Medulla oblongata (tissue), 1 donor: ENCODE results near the gene SCN4A.
A peak's percentile ranks its signal among the peaks of the same experiment; 100 is the strongest.
"Not testable (repeated sequence)": the region's sequence is repeated elsewhere in the genome, so short reads cannot be mapped to it uniquely, and the experiment has no call there.

Source experiments
- DNase-seq: peaks from one replicate; pipeline ENCODE4 v3.0.0-alpha.2; 2015; ENCODE audit errors: extremely low spot score

The SCN4A gene

DNA sequence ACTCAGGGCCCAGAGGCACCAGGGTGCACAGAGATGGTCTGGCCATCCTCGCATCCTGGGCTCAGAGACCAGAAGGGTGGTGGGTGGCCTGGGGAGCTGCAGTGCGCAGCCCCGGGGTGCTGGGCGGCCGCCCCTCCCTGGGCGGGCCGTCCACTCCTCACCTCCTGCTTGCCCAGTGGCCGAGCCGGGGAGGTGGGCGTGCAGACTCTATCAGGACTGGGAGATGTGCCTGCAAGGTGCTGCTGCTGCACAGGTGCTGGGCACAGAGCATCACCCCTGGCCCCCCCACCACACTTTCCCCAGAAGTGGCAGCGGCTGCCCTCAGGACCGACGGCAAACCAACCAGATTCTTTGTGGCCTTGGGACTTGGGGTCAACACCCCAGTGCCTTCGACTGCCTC, at the start of gene SCN4A:
Gene SCN4A (minus strand): TSS at position 123 of the 400 bp plus-strand sequence. CDS start 77 bp downstream, at position 46.
- DNase-seq: no peak

DNA sequence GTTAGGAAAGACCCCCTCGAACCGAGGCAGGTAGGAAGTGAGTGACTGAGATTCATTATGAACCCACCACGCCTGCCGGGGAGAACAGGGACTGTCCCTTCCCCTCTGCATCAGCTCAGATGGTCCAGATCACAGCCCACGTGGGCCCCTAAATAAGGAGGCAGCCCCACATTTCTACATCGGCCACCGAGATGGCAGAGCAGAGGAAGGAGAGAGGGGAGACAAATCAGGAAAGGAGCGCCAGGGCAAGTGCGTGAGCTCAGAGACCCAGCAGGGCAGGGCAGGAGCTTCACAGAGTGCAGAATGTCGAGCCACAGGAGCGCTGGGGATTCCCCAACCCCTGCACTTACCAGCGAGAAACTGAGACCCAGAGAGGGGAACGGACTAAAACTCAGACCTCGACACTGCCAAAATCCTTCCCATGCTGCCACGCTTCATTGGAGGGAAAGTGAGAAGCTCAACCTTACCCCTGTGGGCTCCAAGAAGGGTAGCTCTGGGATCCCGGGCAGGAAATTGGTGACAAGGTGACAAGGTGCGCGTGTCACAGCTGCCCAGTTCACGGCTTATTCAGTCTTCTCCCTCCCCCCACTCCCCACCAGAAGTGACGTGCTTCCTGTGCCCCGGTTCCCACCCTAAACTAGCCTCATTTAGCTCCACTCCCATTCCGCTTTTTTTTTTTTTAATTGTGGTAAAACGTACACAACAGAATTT, 47.5 kb upstream of the SCN4A start, which contains the start of gene ICAM2:
Gene ICAM2 (minus strand): TSS at position 578 of the 711 bp plus-strand sequence. CDS start 13,942 bp downstream, outside the sequence.
- DNase-seq: peak; percentile 44

DNA sequence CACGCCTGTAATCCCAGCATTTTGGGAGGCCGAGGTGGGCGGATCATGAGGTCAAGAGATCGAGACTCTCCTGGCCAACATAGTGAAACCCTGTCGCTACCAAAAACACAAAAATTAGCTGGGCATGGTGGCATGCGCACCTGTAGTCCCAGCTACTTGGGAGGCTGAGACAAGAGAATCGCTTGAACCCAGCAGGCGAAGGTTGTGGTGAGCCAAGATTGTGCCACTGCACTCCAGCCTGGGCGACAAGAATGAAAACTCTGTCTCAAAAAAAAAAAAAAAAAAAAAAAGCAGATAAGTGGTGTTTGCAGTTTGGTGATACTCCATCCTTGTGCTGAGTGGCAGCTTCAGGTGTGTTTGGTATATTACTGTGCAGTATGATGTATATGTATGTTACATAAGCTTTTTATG, 46.8 kb upstream of the SCN4A start:
- DNase-seq: not testable (repeated sequence)

DNA sequence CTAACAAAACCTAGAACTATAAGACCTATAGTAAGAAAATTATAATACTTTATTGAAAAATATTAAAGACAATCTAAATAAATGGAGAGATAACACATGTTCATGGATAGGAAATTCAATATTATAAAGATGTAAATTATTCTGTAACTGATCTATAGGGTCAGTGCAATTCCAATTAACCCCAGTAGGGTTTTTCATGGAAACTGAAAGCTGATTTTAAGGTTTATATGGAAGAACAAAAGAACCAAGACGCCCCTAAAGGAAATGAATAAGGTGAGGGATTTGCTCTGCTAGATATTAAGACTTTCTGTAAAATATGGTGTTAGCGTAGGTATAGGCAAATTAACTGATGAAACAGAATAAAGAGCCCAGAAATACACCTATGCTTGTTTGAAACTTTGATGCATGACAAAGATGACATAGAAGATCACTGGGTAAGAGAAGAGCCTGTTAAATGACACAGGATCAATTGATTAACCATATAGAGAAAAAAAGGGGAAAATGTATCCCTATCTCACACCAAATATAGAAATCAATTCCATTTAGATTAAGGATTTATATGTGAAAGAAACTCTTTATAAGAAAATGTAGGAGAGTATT, 44.8 kb upstream of the SCN4A start:
- no peak for DNase-seq

DNA sequence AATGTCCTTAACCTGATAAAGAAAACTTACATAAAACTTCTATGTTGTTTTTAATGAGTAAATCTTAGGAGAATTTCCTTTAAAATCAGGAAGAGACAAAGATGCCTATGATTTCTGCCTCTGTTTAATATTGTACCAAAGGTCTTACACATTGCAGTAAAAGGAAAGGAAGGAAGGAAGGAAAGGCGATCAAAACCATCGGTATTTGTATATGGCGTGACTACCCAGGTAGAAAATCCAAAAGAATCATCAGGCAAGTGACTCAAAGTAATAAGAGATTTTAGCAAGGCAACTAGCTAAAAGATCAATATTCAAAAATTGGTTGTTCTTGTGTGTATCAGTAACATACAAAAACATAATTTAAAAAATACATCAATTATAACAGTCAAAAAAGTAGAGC, 44.3 kb upstream of the SCN4A start:
- no peak for DNase-seq

DNA sequence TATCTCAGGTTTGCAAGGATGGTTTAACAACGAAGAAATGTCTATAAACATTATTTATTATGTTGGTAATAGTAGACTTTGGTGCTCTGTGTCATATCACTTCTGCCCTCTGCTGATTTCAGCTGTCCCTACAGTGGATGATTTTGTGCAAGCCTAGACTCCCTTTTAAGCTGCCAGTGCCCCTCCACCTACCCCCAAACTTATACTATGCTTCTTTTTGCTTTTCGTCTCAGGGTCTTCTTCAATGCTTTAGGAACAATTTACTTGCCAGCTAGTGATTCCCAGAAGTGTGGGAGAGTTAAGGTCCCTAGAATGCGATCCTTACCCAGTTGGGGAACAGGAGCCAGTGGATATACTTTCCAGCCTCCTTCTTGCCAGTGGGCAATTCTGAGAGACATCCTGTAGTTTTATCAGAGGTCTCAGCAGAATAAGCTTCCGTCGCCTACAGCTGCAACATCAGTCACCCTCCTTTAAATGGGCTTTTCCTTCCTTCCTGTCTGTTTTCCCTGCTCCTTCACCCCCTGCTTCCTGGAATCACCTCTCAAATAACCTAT, 43.6 kb upstream of the SCN4A start:
- no peak for DNase-seq

DNA sequence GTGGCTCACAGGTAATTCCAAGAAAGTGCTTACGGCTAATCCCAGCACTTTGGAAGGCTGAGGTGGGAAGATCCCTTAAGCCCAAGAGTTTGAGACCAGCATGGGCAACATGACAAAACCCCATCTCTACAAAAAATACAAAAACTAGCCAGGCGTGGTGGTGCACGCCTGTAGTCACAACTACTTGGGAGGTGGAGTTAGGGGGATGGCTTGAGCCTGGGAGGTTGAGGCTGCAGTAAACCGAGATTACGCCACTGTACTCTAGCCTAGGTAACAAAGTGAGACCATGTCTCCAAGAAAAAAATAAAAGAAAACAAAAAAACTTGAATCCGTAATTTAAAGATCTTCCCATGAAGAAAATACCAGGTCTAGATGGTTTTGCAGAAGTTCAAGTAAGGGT, 42.7 kb upstream of the SCN4A start:
- DNase-seq: no peak

DNA sequence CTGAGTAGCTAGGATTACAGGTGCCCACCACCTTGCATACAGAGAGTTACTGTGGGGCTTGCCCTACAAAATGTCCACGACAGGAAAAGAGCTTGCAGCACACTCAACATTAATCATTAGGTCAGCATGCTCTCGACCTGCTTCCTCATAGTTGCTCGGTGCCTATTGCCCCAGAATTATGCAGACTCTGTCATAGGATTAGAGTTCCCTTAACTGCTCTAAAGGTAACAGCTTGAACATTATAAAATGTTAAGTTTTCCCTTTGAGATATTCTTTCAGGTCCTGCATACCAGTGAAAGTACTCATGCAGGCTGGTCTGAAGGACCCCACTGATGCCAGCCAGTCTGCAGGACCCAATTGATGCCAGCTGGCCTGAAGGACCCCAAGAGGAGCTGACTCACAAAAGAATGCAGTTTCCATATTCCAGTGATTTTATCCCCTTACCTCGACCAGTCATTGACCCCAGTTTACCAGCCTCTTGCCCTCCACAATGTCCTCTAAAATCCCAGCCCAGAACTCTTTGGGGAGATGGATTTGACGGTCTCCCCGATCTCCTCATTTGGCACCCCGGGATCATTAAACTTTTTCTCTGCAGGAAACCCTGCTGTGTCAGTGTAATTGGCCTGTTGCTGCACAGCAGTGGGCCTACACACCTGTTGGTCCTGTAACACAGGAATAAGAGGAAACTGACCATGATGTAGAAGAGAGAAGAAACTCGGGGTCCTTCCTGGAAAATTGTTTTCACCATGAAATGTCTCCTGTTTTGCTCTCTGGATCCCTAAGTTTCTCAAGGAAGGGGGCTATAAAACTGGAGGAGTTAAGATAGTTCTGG, 37.1 kb upstream of the SCN4A start:
- DNase-seq: no peak

DNA sequence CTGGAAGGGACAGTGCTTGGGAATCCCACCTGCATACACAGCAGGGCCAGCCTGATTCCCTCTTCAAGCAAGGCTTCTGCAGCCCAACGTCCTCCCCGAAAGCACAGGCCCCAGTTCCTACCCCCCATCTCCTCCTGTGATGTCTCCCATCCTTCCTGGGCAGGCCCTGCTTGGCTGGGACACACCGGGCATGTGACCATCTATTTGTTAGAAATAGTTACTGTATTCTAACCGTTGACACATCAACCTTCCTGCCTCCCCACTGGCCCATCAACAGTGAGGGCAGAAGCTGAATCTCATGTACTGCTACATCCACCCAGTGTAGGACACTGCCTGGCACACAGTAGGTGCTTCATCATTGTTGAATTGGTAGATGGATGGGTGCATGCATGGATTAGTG, 36.1 kb upstream of the SCN4A start:
- no peak for DNase-seq

DNA sequence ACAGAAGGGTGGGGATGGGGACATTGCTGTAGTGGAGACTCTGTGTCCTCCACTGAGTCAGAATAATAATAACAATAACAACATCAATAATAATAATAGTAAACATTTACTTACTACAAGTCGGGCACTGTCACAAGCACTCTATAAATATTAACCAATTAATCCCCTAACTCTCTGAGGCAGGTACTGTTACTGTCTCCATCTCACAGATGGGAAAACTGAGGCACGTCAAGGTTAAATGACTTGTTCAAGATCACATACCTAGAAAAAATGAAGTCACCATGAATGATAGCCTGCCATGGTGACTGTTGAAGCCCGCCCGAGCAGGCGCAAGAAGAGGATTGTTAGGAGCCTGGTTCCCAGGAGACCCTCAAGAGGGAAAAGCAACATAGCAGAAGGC, 35.6 kb upstream of the SCN4A start:
- no peak for DNase-seq

DNA sequence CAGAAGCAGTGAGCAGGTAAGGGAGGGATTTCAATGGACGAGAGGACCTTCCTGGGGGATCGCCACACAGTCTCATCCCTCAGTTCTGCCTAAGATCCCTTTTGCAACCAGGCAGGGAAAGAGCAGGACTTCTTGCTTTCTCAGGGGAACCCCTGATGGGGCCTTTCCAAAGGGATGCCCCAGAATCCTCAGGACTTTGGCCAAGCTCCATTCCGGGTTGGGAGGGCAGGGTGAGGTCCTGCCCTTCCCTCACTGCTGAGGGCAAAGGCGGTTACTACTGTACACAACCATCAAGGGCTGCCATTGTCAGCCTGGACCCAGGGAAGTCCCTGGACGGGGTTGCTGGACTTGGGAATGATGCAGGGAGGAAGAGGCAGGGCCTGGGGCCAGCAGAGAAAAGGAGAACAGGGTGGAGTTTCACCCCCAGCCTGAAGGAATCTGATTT, 35.1 kb upstream of the SCN4A start:
- DNase-seq: no peak

DNA sequence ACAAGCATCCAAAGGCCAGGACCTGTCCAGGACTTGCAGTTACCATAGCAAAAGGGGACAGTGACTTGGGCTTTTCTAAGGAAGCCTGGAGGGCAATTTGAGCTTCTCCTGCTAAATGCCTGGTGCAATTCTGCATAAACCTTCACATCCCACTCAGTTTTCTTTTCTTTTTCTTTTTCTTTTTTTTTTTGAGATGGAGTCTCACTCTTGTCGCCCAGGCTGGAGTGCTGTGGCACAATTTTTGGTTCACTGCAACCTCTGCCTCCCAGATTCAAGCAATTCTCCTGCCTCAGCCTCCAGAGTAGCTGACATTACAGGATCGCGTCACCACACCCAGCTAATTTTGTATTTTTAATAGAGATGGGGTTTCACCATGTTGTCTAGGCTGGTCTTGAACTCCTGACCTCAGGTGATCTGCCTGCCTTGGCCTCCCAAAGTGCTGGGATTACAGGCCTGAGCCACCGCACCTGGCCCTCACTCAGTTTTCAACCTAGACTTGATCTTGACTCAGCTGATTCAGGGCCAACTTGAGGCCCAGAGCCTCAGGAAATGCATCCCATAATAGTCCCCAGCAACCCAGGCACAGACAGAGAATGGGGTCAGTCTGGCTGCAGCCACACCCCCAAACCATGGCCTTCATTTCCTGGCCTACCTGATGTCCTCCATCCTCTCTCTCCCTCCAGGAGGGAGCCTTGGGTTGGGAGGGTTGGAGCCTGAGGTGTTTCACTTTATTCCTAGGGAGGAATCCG, 34.5 kb upstream of the SCN4A start:
- DNase-seq: not testable (repeated sequence)

DNA sequence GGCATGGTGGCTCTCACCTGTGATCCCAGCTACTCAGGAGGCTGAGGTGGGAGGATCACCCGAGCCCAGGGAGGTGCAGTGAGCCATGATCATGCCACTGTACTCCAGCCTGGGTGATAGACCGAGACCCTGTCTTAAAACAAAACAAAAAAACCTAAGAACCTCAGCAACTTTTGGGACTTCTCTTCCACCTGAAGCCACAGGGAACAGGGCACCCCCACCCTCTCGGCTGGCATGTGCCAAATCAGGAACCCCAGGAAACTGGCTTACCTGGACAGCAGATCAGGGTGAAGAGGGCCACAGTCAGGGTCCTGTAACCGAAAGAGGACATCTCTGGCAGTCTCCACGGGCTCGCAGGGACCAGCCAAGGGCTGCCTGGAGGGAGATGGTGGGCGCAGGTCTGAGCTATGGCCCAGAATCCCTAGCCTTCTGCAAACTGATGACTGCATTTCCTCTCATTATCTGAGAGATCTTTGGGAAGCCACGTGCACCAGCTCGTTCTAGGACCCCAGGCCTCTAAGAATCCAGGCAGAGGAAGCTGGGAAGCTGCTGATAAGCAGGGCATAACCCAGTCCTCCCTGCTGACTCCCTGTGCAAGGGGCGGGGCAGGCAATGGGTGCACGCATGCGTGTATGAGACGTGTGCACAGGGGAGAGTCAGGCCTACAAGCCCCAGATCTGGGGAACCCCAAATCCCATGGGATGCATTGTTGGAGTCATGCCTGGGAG, 33.8 kb upstream of the SCN4A start:
- DNase-seq: no peak

DNA sequence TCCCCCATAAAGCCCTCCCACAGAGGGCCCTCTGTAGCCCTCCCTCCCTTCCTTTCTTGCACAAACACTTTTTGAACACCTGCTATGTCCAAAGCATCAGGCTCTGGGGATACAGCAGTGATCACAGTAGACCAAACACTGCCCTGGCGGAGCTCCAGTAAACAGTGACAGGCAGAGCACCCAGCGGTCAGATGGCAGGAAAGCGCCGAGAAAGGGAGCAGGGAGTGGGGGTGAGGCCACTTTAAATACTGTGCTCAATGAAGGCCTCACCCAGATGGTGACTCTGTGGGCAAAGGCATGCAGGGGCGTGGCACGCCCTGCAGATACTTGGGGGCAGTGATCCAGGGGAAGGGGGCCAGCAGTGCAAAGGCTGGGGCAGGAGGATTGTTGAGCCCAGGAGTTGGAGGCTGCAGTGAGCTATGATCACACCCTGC, 33.0 kb upstream of the SCN4A start:
- DNase-seq: no peak

DNA sequence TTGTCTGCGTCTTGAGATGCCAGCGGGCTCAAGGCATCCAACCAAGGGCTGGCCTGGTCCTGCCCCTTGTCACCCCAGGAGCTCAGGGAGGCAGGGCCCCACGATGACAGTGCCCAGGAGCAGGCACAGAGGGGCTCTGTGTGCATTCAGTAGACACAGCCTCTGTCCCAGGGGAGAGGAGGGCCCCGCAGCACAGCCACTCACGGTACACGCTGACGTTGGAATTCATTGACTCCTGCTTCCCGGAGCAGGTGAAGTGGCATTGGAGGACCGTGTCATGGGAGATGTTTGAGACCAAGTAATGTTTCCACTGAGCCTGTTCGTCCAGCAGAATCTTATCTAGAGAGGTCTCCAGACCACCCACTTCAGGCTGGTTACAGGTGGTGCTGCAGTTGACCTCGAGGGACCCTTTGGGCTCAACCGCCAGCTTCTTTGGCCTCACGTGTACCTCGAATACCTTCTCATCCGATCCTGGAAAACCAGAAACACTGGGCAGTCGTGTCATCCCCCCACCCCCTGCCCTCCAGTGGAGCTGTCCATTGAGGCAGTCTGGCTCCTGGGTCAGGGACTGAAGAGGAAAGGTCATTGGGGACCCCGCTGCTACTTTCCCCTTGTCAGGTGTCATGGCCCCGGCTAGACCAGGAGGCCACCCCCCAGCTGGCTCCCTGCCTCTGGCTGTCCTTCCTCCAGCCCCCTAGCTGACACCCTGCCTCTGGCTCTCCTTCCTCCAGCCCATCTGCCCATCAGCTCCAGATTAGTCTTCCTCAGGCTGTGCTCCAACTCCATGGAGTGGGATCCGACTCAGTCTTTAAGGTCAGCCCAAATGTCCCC, 32.4 kb upstream of the SCN4A start:
- DNase-seq: no peak

DNA sequence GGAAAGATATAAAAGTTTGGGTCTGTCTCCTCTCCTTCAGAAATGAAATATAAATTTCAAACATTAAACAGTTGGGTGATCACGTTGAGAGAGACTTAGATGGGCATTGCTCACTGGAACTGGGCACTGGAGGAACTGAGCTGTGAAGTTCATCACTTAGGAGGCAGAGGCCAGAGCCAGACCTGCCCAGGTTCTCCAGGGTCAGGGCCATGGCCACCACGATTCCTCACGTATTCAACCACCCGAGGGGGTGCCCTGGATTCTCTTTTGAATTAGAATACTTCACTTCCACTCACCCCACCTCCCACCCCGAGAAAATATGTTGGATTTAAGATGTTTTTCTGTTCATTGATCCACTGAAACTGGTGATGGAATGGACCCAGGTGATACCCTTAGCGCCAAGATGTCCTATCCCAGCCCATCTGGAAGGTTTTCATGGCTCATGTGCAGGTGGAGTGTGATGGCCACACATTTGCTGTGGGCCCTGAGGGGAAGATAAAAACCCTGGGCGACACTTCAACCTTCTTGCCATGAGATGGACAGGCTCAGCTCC, 31.6 kb upstream of the SCN4A start:
- no peak for DNase-seq

DNA sequence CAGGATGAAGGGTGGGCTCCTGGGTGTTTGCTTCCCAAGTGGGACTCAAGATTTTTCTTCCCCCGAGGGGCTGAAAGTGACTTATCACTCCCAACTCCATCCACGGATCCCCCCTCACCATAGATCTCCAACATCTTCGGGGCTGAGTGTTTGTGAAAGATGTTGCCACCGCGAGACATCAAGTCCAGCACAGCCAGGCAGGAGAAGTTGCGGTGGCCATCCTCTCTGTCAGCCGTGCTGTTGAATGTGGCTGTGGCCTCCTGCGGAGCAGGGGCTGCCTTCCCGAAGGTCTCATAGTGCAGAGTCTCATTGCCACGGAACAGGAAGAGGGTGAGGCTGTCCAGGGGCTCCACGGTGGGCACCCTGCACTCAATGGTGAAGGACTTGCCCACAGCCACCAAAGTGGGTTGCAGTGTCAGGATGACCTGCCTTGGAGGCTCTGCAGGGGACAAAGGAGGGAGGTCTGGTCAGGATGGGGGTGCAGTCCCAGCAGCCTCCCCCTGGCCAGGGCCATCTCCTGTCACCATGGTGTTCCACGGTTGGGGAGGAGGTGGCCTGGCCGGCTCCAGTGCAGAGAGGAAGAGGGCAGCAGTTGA, 30.9 kb upstream of the SCN4A start:
- no peak for DNase-seq

DNA sequence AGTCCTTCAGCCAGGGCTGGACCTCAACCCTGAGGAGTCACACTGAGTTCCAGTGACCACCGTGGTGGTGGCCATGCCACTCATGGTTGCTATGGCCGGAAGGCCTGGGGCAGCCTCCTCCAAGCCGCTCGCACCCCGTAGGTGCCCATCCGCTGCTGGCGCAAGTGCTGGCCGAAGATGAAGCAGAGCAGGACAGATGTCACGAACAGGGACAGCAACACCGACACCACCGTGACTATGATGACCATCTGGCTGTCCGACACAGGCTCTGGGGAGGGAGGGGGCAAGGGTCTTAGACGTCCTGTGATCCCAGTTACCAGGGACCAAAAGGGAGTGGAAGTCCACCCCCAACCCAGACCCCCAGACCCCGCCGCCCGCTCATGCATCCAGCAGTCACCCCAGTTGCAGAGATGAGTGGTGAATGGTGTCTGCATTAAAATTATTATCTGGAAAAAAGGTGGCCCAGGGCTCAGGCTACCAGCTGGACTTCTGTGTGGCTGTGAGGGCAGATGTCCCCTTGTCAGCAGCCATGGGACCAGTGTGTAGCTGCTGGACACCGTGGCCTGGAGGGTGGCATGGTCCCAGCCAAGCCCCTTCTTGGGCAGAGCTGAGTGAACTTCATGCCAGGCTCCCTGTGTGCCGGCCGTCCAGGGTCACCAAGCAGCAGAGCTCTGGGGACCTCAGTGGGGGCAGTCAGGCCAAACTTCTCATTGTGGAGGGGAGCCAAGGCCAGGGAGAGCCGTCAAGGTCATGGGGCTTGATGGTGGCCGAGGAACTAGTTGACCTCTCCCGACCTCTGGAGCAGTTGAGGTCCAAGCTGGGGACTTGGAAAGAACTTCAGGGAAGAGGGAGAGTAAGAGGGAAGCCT, 30.2 kb upstream of the SCN4A start:
- DNase-seq: no peak
